H1 (cell line): ENCODE measurements around the gene DIPK1B. TPM values are rescaled to one million over a fixed set of nuclear protein-coding genes. Genes with fewer than 3 reads are reported as not detected.

ENCODE experiments used
- CTCF ChIA-PET: fragments of 300-600 bp; sonication (Branson Sonifier 250); formaldehyde crosslinking; loops from one replicate; lab custom pipeline; 2021; ENCODE audit not compliant: partially characterized antibody; lab: Charles Lee
- POLR2A ChIA-PET: fragments of 300-600 bp; sonication (Branson Sonifier 250); formaldehyde crosslinking; loops from one replicate; lab custom pipeline; 2021; ENCODE audit warnings: inconsistent platforms; ENCODE audit not compliant: partially characterized antibody; lab: Charles Lee
- DNase-seq, 2 experiments: peaks; one replicate each; pipeline versions ENCODE4 v3.0.0 to v3.0.0-alpha.2; 2010 to 2022; ENCODE audit warnings: low spot score in 2 of 2, low read depth in 1 of 2, mixed read lengths in 1 of 2
- FAIRE-seq: peaks from 2 replicates; lab custom pipeline; 2011; peaks lifted over from hg19 to GRCh38; lab: Jason Lieb, UNC
- H2AFZ ChIP-seq: 2 replicates; pipeline ENCODE4 v1.8.1; 2012; ENCODE audit warnings: low read length, inconsistent platforms
- H2AK5ac ChIP-seq: 2 replicates; pipeline ENCODE4 v1.6.1; 2013; ENCODE audit warnings: low read depth, low read length
- H2BK120ac ChIP-seq: replicated peaks from 2 replicates; pipeline ENCODE3; 2013; ENCODE audit warnings: low read depth, low read length, inconsistent platforms
- H2BK12ac ChIP-seq: 2 replicates; pipeline ENCODE4 v1.6.1; 2013; ENCODE audit warnings: low read depth, low read length
- H2BK15ac ChIP-seq: 2 replicates; pipeline ENCODE4 v1.6.1; 2013; ENCODE audit warnings: low read length
- H2BK20ac ChIP-seq: 2 replicates; pipeline ENCODE4 v1.6.1; 2013; ENCODE audit warnings: low read length
- H2BK5ac ChIP-seq: 2 replicates; pipeline ENCODE4 v1.6.1; 2013; ENCODE audit warnings: low read depth, low read length
- H3K14ac ChIP-seq: 2 replicates; pipeline ENCODE4 v1.6.1; 2013; ENCODE audit warnings: inconsistent platforms; ENCODE audit not compliant: insufficient read length
- H3K18ac ChIP-seq: 2 replicates; pipeline ENCODE4 v1.6.1; 2013; ENCODE audit warnings: low read length; ENCODE audit errors: extremely low read depth
- H3K23ac ChIP-seq: 2 replicates; pipeline ENCODE4 v1.6.1; 2013; ENCODE audit warnings: inconsistent platforms; ENCODE audit not compliant: insufficient read length
- H3K23me2 ChIP-seq: 2 replicates; pipeline ENCODE4 v1.6.1; 2013; ENCODE audit warnings: low read depth, low read length
- H3K27ac ChIP-seq: 2 replicates; pipeline ENCODE4 v1.6.1; 2011; ENCODE audit warnings: low read depth, low read length, inconsistent platforms
- H3K27me3 ChIP-seq, 4 experiments: replicated peaks in 1 of 4; 1 replicate in 1 of 4; 2 replicates in 3 of 4; pipeline versions ENCODE4 v1.6.1 to v1.8.1; 2011 to 2013; ENCODE audit warnings: low read length in 3 of 4, mild to moderate bottlenecking in 3 of 4, inconsistent platforms in 2 of 4, mixed read lengths in 2 of 4, moderate library complexity in 1 of 4; ENCODE audit not compliant: control insufficient read depth in 3 of 4, insufficient read depth in 3 of 4; ENCODE audit errors: extremely low read depth in 1 of 4
- H3K36me3 ChIP-seq, 4 experiments: 2 replicates each; pipeline versions ENCODE4 v1.6.1 to v1.8.1; 2011 to 2013; ENCODE audit warnings: mild to moderate bottlenecking in 4 of 4, low read length in 3 of 4, moderate library complexity in 2 of 4, control low read depth in 1 of 4, inconsistent platforms in 1 of 4; ENCODE audit not compliant: insufficient read depth in 4 of 4, control insufficient read depth in 2 of 4
- H3K4ac ChIP-seq: replicated peaks from 2 replicates; pipeline ENCODE3; 2013; ENCODE audit warnings: low read length, low read depth, mixed read lengths, inconsistent platforms; ENCODE audit not compliant: insufficient read length
- H3K4me1 ChIP-seq, 4 experiments: replicated peaks in 1 of 4; 1 replicate in 1 of 4; 2 replicates in 3 of 4; pipeline versions ENCODE4 v1.6.1 to v1.8.1; 2011 to 2013; ENCODE audit warnings: low read length in 3 of 4, inconsistent platforms in 2 of 4, mixed read lengths in 1 of 4; ENCODE audit not compliant: insufficient read depth in 4 of 4, control insufficient read depth in 3 of 4
- H3K4me2 ChIP-seq, 2 experiments: 2 replicates each; pipeline versions ENCODE4 v1.6.1 to v1.8.1; 2011 to 2013; ENCODE audit warnings: low read depth in 2 of 2, low read length in 2 of 2, control low read depth in 1 of 2, inconsistent platforms in 1 of 2, mild to moderate bottlenecking in 1 of 2; ENCODE audit not compliant: insufficient read depth in 1 of 2
- H3K4me3 ChIP-seq, 4 experiments: fragments of 200-600, 300-600 bp in 1 of 4; sonication (generic), shearing (Covaris generic), sonication (Bioruptor Twin) in 1 of 4; 2 replicates each; pipeline versions ENCODE4 v1.5.1 to v1.8.1; 2011 to 2016; ENCODE audit warnings: low read length in 4 of 4, low read depth in 3 of 4, control low read depth in 2 of 4, inconsistent platforms in 2 of 4, mild to moderate bottlenecking in 2 of 4, mixed read lengths in 1 of 4, moderate library complexity in 1 of 4; ENCODE audit not compliant: insufficient read depth in 2 of 4; ENCODE audit errors: extremely low read depth in 1 of 4
- H3K56ac ChIP-seq: replicated peaks from 2 replicates; pipeline ENCODE3; 2013; ENCODE audit warnings: low read depth, mild to moderate bottlenecking, mixed read lengths, low read length, inconsistent platforms; ENCODE audit not compliant: insufficient read length
- H3K79me1 ChIP-seq: 2 replicates; pipeline ENCODE4 v1.6.1; 2013; ENCODE audit warnings: low read depth, low read length, control low read depth
- H3K79me2 ChIP-seq, 2 experiments: 2 replicates each; pipeline versions ENCODE4 v1.6.1 to v1.8.1; 2012 to 2013; ENCODE audit warnings: low read length in 2 of 2, mild to moderate bottlenecking in 2 of 2, inconsistent platforms in 1 of 2; ENCODE audit not compliant: insufficient read depth in 2 of 2, control insufficient read depth in 1 of 2
- H3K9ac ChIP-seq, 4 experiments: replicated peaks in 1 of 4; 1 replicate in 1 of 4; 2 replicates in 3 of 4; pipeline versions ENCODE4 v1.6.1 to v1.8.1; 2011 to 2013; ENCODE audit warnings: low read depth in 3 of 4, low read length in 3 of 4, control low read depth in 2 of 4, mild to moderate bottlenecking in 2 of 4, moderate library complexity in 2 of 4, inconsistent platforms in 1 of 4; ENCODE audit errors: extremely low read depth in 1 of 4
- H3K9me3 ChIP-seq, 2 experiments: 2 replicates each; pipeline versions ENCODE4 v1.6.1 to v1.8.1; 2012 to 2013; ENCODE audit warnings: mild to moderate bottlenecking in 2 of 2, moderate library complexity in 2 of 2, control low read depth in 1 of 2, inconsistent platforms in 1 of 2, low read depth in 1 of 2, low read length in 1 of 2, mixed read lengths in 1 of 2; ENCODE audit not compliant: insufficient read depth in 2 of 2
- H4K20me1 ChIP-seq, 2 experiments: replicated peaks in 1 of 2; 2 replicates each; pipeline versions ENCODE3 to v1.8.1; 2011 to 2013; ENCODE audit warnings: inconsistent platforms in 2 of 2, low read length in 2 of 2, mild to moderate bottlenecking in 1 of 2; ENCODE audit not compliant: insufficient read depth in 2 of 2, control insufficient read depth in 1 of 2
- H4K5ac ChIP-seq: 2 replicates; pipeline ENCODE4 v1.6.1; 2013; ENCODE audit warnings: low read length, low read depth, mixed read lengths, inconsistent platforms; ENCODE audit not compliant: insufficient read length
- H4K8ac ChIP-seq: 2 replicates; pipeline ENCODE4 v1.8.0; 2013; ENCODE audit warnings: mild to moderate bottlenecking, moderate library complexity, low read length, inconsistent platforms; ENCODE audit not compliant: insufficient read depth; ENCODE audit errors: extremely low read depth
- H4K91ac ChIP-seq: replicated peaks from 2 replicates; pipeline ENCODE3; 2013; ENCODE audit warnings: low read length, mixed read lengths, inconsistent platforms; ENCODE audit not compliant: insufficient read length
- EGR1 ChIP-seq: IDR thresholded peaks from 2 replicates; pipeline ENCODE4 v1.6.1; 2011; ENCODE audit warnings: low read depth, low read length, borderline replicate concordance
- GABPA ChIP-seq: IDR thresholded peaks from 2 replicates; pipeline ENCODE4 v1.6.1; 2011; ENCODE audit warnings: mild to moderate bottlenecking, low read length, moderate library complexity, borderline replicate concordance; ENCODE audit not compliant: insufficient read depth
- PHF8 ChIP-seq: fragments of 200-600 bp; sonication (generic); conservative IDR thresholded peaks from 2 replicates; pipeline ENCODE4 v1.7.1; 2012; ENCODE audit warnings: low read depth, mild to moderate bottlenecking, inconsistent platforms, low read length, moderate library complexity
- RAD21 ChIP-seq, 2 experiments: IDR thresholded peaks in 1 of 2; conservative IDR thresholded peaks in 1 of 2; 2 replicates each; pipeline ENCODE4 v1.6.1; 2011; ENCODE audit warnings: low read depth in 2 of 2, low read length in 2 of 2, improper control_type of control experiment in 1 of 2, inconsistent platforms in 1 of 2, mild to moderate bottlenecking in 1 of 2, moderate library complexity in 1 of 2
- SIN3A ChIP-seq, 2 experiments: IDR thresholded peaks in 1 of 2; conservative IDR thresholded peaks in 1 of 2; 2 replicates each; pipeline ENCODE4 v1.6.1; 2011 to 2012; ENCODE audit warnings: low read length in 2 of 2, improper control_type of control experiment in 1 of 2, low read depth in 1 of 2, mild to moderate bottlenecking in 1 of 2
- WGBS, 2 experiments: shearing (Covaris generic) in 1 of 2; methylation state at CpG; one replicate each; pipeline versions ENCODE4 v1.1.6 to v1.1.7; 2013 to 2015; ENCODE audit warnings: low lambda C conversion rate in 2 of 2, mixed read lengths in 2 of 2, inconsistent platforms in 1 of 2, low coverage in 1 of 2, missing lambda C conversion rate in 1 of 2; ENCODE audit not compliant: insufficient replicate concordance in 2 of 2, insufficient coverage in 1 of 2, insufficient read length in 1 of 2; ENCODE audit errors: extremely low coverage in 1 of 2, missing lambda C conversion rate in 1 of 2; 5-methylcytosine and 5-hydroxymethylcytosine counted together
- polyA plus RNA-seq, 7 experiments: library from polyadenylated mRNA; depleted of rRNA in 3 of 7; stranded (reverse) in 5 of 7; unstranded in 2 of 7; fragments of >200 nt in 5 of 7; fragments of 200-250 nt in 2 of 7; gene quantifications; 1 replicate in 5 of 7; 2 replicates in 1 of 7; 4 replicates in 1 of 7; pipeline versions ENCODE4 v1.2.1 to v1.2.3, GENCODE V29; 2011 to 2013; ENCODE audit warnings: missing spikeins in 2 of 7, mixed read lengths in 2 of 7
- total RNA-seq: library from RNA; stranded (reverse); fragmentation: NEBNext Ultra II Directional; extraction: Animal tissue kit (Norgen Biotek cat#: 25700); gene quantifications from 2 replicates; pipeline ENCODE4 v1.2.1, GENCODE V29; 2021
- TF ChIP-seq, protein P1 (sequence below), 3 experiments: IDR thresholded peaks; 1 replicate in 2 of 3; 2 replicates in 1 of 3; pipeline versions ENCODE4 v1.5.1 to v1.6.1; 2011; ENCODE audit warnings: low read length in 3 of 3, mild to moderate bottlenecking in 3 of 3, inconsistent platforms in 2 of 3, low read depth in 1 of 3, moderate library complexity in 1 of 3; ENCODE audit not compliant: insufficient read depth in 1 of 3; ENCODE audit errors: control extremely low read depth in 1 of 3

Gene DIPK1B
- total and polyA plus RNA-seq, 2 of the 8 experiments (the other 6 are each of a cell fraction or from before 2014, with no cell fraction given): 32.3 to 64.8 TPM

DNA sequence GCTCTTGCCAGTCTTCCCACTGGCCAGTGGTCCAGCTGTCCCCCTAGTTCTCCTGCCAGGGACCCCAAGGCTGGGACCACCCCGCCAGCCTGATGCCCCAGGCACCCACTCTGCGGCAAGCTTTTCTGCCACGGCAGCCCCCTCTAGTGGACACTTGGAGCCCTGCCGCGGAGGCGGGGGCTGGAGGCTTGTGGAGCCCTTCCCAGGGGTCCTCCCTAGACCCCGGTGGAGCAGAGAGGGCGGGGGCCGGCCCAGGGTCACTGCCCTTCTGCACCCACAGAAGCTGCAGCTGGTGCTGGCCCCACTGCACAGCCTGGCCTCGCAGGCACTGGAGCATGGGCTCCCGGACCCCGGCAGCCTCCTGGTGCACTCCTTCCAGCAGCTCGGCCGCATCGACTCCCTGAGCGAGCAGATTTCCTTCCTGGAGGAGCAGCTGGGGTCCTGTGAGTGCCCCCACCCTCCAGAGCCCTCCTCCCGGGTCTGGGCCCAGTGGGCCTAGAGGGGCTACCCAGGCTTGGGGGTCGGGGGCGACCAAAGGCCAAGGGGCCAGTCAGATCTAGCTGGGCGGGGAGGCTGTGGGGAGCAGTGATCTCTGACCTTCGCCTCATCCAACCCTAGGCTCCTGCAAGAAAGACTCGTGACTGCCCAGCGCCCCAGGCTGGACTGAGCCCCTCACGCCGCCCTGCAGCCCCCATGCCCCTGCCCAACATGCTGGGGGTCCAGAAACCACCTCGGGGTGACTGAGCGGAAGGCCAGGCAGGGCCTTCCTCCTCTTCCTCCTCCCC, 40.5 kb upstream of the DIPK1B start:
- H3K4me1 ChIP-seq: peaks cover 0 to 4% (median 0%) of the 10 kb centered on the region in 4 experiments; a peak in 3 of 7 replicates
- no peak overlapping the region for H2AK5ac ChIP-seq
- no peak overlapping the region for H3K4ac ChIP-seq
- 72% methylated on average over 25 of the region's 27 CpGs; no CpG with 5 or more reads in 1 of the 2 experiments for WGBS, 2 experiments
- no peak overlapping the region for H3K27ac ChIP-seq
- no peak overlapping the region for H3K4me3 ChIP-seq
- FAIRE-seq: no peak
- POLR2A ChIA-PET: interaction anchor here (0.6 to 3.2 kb wide), 10 partner anchors 9 to 123 kb away, joined by 3 to 15 read pairs (median 4); partner anchors contain the start of gene EGFL7
- no peak overlapping the region for H4K5ac ChIP-seq
- H3K79me1 ChIP-seq: no peaks in the 10 kb centered on the region
- peaks cover 0 to 9% of the 10 kb centered on the region in 2 experiments for H4K20me1 ChIP-seq
- H3K18ac ChIP-seq: no peak overlapping the region
- CTCF ChIA-PET: interaction anchor here (0.6 to 6.5 kb wide), 49 partner anchors 8 to 894 kb away, joined by 3 to 125 read pairs (median 5); partner anchors contain the start of genes AGPAT2, EGFL7, LCN6 and LCN8
- DNase-seq: peak in 1 of 2 experiments; percentile 92
- no peak overlapping the region for H3K56ac ChIP-seq
- no peaks in the 10 kb centered on the region for H3K27me3 ChIP-seq
- no peak overlapping the region for H2BK120ac ChIP-seq
- no peak overlapping the region for H3K23ac ChIP-seq
- H2BK12ac ChIP-seq: no peak overlapping the region
- H3K9ac ChIP-seq: no peak overlapping the region
- no peak overlapping the region for H2AFZ ChIP-seq
- no peak overlapping the region for H2BK20ac ChIP-seq
- no peaks in the 10 kb centered on the region for H3K9me3 ChIP-seq
- no peak overlapping the region for H3K4me2 ChIP-seq
- no peaks in the 10 kb centered on the region for H3K23me2 ChIP-seq
- H4K91ac ChIP-seq: no peak overlapping the region
- H3K79me2 ChIP-seq: no peaks in the 10 kb centered on the region
- H4K8ac ChIP-seq: no peak overlapping the region
- H3K36me3 ChIP-seq: no peaks in the 10 kb centered on the region; a peak in 2 of 8 replicates
- TF ChIP-seq, protein P1, sequence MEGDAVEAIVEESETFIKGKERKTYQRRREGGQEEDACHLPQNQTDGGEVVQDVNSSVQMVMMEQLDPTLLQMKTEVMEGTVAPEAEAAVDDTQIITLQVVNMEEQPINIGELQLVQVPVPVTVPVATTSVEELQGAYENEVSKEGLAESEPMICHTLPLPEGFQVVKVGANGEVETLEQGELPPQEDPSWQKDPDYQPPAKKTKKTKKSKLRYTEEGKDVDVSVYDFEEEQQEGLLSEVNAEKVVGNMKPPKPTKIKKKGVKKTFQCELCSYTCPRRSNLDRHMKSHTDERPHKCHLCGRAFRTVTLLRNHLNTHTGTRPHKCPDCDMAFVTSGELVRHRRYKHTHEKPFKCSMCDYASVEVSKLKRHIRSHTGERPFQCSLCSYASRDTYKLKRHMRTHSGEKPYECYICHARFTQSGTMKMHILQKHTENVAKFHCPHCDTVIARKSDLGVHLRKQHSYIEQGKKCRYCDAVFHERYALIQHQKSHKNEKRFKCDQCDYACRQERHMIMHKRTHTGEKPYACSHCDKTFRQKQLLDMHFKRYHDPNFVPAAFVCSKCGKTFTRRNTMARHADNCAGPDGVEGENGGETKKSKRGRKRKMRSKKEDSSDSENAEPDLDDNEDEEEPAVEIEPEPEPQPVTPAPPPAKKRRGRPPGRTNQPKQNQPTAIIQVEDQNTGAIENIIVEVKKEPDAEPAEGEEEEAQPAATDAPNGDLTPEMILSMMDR (IDR thresholded peaks at IDR 0.05; ENCODE audit: control extremely low read depth in 1 of 3, insufficient read depth in 1 of 3, low read depth in 1 of 3, low read length in 3 of 3): peak in 2 of 3 experiments; percentile 76 to 84; a peak in 3 of 4 replicates
- TF ChIP-seq SIN3A (conservative IDR thresholded peaks at IDR 0.05 in 1 of 2, IDR thresholded peaks at IDR 0.05 in 1 of 2; ENCODE audit: low read depth in 1 of 2, low read length in 2 of 2): no peak
- TF ChIP-seq PHF8: no peak
- TF ChIP-seq RAD21 (IDR thresholded peaks at IDR 0.05 in 1 of 2, conservative IDR thresholded peaks at IDR 0.05 in 1 of 2; ENCODE audit: low read depth in 2 of 2, low read length in 2 of 2): peak; percentile 38 to 60; a peak in 3 of 4 replicates
- TF ChIP-seq GABPA: peak; percentile 62; the same call in 1 of the 2 replicates
- TF ChIP-seq EGR1: peak; percentile 58; the same call in 1 of the 2 replicates
- H3K14ac ChIP-seq: no peak overlapping the region
- no peak overlapping the region for H2BK5ac ChIP-seq
- no peak overlapping the region for H2BK15ac ChIP-seq
